Measurements from ENCODE around the gene SNX4. TPM values are rescaled to one million over a fixed set of nuclear protein-coding genes. Genes with fewer than 3 reads are reported as not detected.

SNX4 gene
- total RNA-seq (26.1 and 27.0 TPM in 2 replicates), polyA plus RNA-seq (4.4 and 8.5 TPM in 2 replicates), polyA minus RNA-seq (5.6 and 8.8 TPM in 2 replicates)
- 28.1 TPM for total RNA-seq (2013)

DNA sequence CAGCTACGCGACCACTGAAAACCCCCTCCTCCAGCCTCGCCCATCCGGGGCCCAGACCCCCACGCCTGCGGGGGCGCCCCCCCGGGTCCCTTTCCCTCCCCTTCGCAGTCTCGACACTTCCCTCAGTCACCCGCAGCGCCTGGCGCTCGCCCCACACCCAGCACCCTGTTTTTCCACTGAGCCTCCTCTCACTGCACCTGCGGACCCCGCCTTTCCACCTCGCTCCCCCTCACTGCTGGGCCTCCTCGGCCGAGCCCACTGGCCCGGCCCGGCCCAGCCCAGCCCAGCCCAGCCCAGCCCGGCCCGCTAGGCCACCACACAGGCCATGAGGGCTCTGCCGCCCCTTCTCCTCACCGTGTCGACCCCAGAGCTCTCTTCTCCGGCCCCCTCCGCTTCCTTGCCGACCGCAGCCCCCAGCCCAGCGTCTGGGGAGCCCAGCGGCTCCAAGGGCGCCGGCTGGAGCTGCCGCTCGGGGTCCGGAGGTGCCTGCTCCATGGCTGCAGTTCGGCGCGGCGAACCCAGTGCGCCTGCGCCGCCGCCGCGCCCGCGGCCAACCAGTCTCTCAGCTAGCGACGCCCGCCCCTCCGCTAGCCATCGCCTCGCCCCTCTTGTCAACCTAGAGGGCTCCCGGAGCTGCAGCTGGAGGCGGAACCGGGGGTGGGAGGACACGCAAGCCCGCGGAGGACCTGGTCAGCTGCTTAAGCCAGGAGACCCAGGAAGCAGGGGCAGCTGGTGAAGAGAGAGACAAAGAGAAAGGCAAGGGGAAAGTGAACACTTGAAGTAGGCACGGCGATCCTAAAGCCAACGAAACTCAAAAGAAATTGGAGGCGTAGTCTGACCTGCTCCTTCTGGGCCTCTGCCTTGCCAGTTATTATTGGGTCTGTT, at the start of gene SNX4:
Gene SNX4 (minus strand): TSS at position 525 of the 885 bp plus-strand sequence. CDS start 30 bp downstream, at position 495.
- Mint-ChIP-seq H3K27ac (peak within 1 kb of the TSS; percentile 95), H3K9me3 (ENCODE audit: insufficient read depth) (no peaks in the 10 kb centered on the region), H3K4me3 (peak within 1 kb of the TSS; percentile 97), H3K4me1 (peaks cover 34% of the 10 kb centered on the region), H3K27me3 (no peaks in the 10 kb centered on the region)
- Histone ChIP-seq H2AFZ (ENCODE audit: insufficient read depth, low read depth, low read length, poor library complexity, severe bottlenecking) (peak within 1 kb of the TSS; percentile 94), H4K20me1 (ENCODE audit: control insufficient read depth, insufficient read depth, low read length, poor library complexity, severe bottlenecking) (no peaks in the 10 kb centered on the region), H3K27me3 (replicated peaks in 1 of 4; ENCODE audit: control extremely low read depth in 1 of 4, control insufficient read depth in 3 of 4, insufficient read depth in 4 of 4, low read length in 3 of 4) (no peaks in the 10 kb centered on the region), H3K4me1 (ENCODE audit: control insufficient read depth in 2 of 2, insufficient read depth in 2 of 2, low read length in 2 of 2) (peaks cover 13 to 27% of the 10 kb centered on the region in 2 donors), H3K9me3 (ENCODE audit: control extremely low read depth in 1 of 3, control insufficient read depth in 2 of 3, insufficient read depth in 1 of 3, low read length in 2 of 3) (no peaks in the 10 kb centered on the region), H3K4me3 (ENCODE audit: control extremely low read depth in 1 of 5, extremely low read depth in 1 of 5, insufficient read depth in 1 of 5, low read depth in 2 of 5, low read length in 4 of 5) (peak within 1 kb of the TSS; percentile 53 to 88 (median 77)), H3K27ac (ENCODE audit: low read length in 2 of 2) (peak within 1 kb of the TSS; percentile 43 to 78), H3K4me2 (replicated peaks; ENCODE audit: low read depth, low read length, poor library complexity, severe bottlenecking) (peak within 1 kb of the TSS; percentile 69), H3K9ac (ENCODE audit: low read length) (peak within 1 kb of the TSS; percentile 83), H3K79me2 (ENCODE audit: control insufficient read depth, insufficient read depth, low read length) (peaks cover 66% of the 10 kb centered on the region), H3K36me3 (replicated peaks in 1 of 2; ENCODE audit: control extremely low read depth in 1 of 2, control insufficient read depth in 1 of 2, extremely low read depth in 1 of 2, insufficient read depth in 2 of 2, low read length in 1 of 2) (peaks cover 0 to 3% of the 10 kb centered on the region in 2 experiments)
- peak; percentile 91 for DNase-seq
- WGBS (ENCODE audit: insufficient coverage): under 1% methylated on average over 63 of the region's 65 CpGs
- intact Hi-C loops (cut with micrococcal nuclease): loop anchor here (2.0 kb wide), 2 partner anchors 75 to 145 kb away; partner anchors contain the start of genes OSBPL11 and ZNF148
- peak; percentile 95 for ATAC-seq (ENCODE audit: low read depth)
- TF ChIP-seq EZH2 (IDR thresholded peaks at IDR 0.05; ENCODE audit: borderline replicate concordance, insufficient read depth, low read depth, low read length, poor library complexity, severe bottlenecking): no peak
- TF ChIP-seq, protein P1, sequence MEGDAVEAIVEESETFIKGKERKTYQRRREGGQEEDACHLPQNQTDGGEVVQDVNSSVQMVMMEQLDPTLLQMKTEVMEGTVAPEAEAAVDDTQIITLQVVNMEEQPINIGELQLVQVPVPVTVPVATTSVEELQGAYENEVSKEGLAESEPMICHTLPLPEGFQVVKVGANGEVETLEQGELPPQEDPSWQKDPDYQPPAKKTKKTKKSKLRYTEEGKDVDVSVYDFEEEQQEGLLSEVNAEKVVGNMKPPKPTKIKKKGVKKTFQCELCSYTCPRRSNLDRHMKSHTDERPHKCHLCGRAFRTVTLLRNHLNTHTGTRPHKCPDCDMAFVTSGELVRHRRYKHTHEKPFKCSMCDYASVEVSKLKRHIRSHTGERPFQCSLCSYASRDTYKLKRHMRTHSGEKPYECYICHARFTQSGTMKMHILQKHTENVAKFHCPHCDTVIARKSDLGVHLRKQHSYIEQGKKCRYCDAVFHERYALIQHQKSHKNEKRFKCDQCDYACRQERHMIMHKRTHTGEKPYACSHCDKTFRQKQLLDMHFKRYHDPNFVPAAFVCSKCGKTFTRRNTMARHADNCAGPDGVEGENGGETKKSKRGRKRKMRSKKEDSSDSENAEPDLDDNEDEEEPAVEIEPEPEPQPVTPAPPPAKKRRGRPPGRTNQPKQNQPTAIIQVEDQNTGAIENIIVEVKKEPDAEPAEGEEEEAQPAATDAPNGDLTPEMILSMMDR (IDR thresholded peaks at IDR 0.05): no peak
- CTCF ChIA-PET: interaction anchor here (0.6 to 2.0 kb wide), 3 partner anchors 25 to 76 kb away, joined by 3 to 9 read pairs (median 3); partner anchors contain the start of gene OSBPL11
- POLR2A ChIA-PET: interaction anchor here (0.6 to 1.2 kb wide), 5 partner anchors 29 to 141 kb away, joined by 3 to 5 read pairs (median 4); no protein-coding TSS in a partner anchor
